ACC112 (cell line): ENCODE results near the gene COG4.

Experiments used
- H2AFZ ChIP-seq: fragments of 200-600 bp; sonication (generic); one replicate; pipeline ENCODE4 v1.6.0; 2017; ENCODE audit warnings: antibody characterized with exemption, low read length; ENCODE audit not compliant: unreplicated experiment
- H3K27ac ChIP-seq: fragments of 200-600 bp; sonication (generic); 2 replicates; pipeline ENCODE4 v1.5.1; 2014; ENCODE audit warnings: low read depth, mild to moderate bottlenecking, antibody characterized with exemption, low read length, moderate library complexity
- H3K27me3 ChIP-seq: fragments of 200-600 bp; sonication (generic); 2 replicates; pipeline ENCODE4 v1.6.1; 2014; ENCODE audit warnings: mild to moderate bottlenecking, antibody characterized with exemption, low read length, moderate library complexity, mixed read lengths; ENCODE audit not compliant: insufficient read depth
- H3K36me3 ChIP-seq: fragments of 200-600 bp; sonication (generic); 2 replicates; pipeline ENCODE4 v1.6.1; 2016; ENCODE audit warnings: mild to moderate bottlenecking, antibody characterized with exemption, low read length, moderate library complexity, mixed read lengths; ENCODE audit not compliant: insufficient read depth
- H3K4me1 ChIP-seq: fragments of 200-600 bp; sonication (generic); one replicate; pipeline ENCODE4 v1.6.1; 2016; ENCODE audit warnings: low read length, mixed read lengths; ENCODE audit not compliant: insufficient read depth, unreplicated experiment, control insufficient read depth
- H3K4me3 ChIP-seq: fragments of 200-600 bp; sonication (generic); 2 replicates; pipeline ENCODE4 v1.5.1; 2014; ENCODE audit warnings: mild to moderate bottlenecking, low read depth, low read length
- H3K79me2 ChIP-seq: fragments of 200-600 bp; sonication (generic); one replicate; pipeline ENCODE4 v1.6.0; 2016; ENCODE audit warnings: low read length; ENCODE audit not compliant: control insufficient read depth, unreplicated experiment, insufficient read depth

COG4 gene

DNA sequence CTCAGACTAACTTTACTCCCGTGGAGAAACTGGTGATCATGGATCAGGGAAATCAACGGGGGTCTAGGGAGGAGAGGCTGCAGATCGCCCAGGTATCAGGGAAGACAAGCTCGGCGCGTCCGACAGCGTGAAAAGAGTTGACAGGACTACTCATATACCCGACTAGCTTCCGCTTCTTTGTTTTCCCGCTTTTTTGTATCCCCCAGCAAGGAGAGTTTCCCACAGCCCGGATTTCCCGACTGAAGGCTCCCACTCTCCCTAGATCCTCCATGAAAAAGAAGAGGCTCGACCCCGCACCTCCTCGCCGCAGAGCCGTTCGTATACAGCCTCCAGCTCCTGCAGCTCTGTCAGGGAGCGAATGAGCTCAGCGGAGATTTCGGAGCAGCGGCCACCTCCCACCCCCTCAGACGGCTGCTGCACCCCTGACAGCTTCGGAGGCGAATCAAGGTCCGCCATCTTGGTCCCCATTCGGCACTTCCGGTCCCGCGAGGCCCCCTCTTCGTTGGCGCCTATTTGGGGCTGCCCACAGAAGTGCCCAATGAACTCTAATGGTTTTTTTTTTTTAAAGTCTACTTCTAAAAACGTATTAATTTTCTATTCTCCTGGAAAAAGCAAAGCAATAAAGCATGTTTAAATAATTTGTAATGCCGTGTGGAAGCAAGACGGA, at the start of gene COG4:
Gene COG4 (minus strand): TSS at position 479 of the 667 bp plus-strand sequence. CDS start 11 bp downstream, at position 468.
- Histone ChIP-seq H3K36me3 (peaks cover 14% of the 10 kb centered on the region; the same call in 1 of the 2 replicates), H3K79me2 (peaks cover 75% of the 10 kb centered on the region), H2AFZ (peak within 1 kb of the TSS; percentile 99), H3K4me1 (peaks cover 32% of the 10 kb centered on the region), H3K27me3 (no peaks in the 10 kb centered on the region), H3K4me3 (peak within 1 kb of the TSS; percentile 99), H3K27ac (peak within 1 kb of the TSS; percentile 92)

DNA sequence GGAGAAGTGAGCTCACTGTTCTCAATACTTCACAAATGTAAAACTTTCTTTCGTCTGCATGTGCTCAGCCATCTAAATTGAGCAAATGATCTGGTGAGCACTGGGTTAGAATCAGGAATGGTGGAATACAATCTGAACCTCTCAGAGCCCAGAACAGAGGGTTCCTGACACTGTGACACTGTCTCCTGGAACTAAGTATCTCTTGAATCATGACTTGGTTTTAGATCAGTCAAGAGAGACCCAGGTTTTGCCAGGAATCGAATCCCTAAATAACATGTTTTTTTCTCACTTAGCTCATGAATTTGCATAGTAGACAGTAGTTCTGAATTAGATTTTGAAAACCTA, 49.5 kb upstream of the COG4 start:
- H3K4me3 ChIP-seq: no peak overlapping the region
- H2AFZ ChIP-seq: no peak overlapping the region
- peaks cover 38% of the 10 kb centered on the region for H3K36me3 ChIP-seq
- peaks cover 5% of the 10 kb centered on the region for H3K79me2 ChIP-seq
- H3K27me3 ChIP-seq: no peaks in the 10 kb centered on the region
- H3K4me1 ChIP-seq: peaks cover 85% of the 10 kb centered on the region
- H3K27ac ChIP-seq: peak overlapping the region; percentile 77

GRCh38 chr16:70572050-70572925, 48.9 kb upstream of the COG4 start:
- Histone ChIP-seq H3K79me2 (peaks cover 5% of the 10 kb centered on the region), H3K27me3 (no peaks in the 10 kb centered on the region), H3K4me1 (peaks cover 79% of the 10 kb centered on the region), H3K4me3 (no peak overlapping the region), H2AFZ (no peak overlapping the region), H3K27ac (peak overlapping the region; percentile 77), H3K36me3 (peaks cover 38% of the 10 kb centered on the region)

- Histone ChIP-seq H3K27me3 (no peaks in the 10 kb centered on the region), H3K4me3 (no peak overlapping the region), H3K79me2 (peaks cover 5% of the 10 kb centered on the region), H3K27ac (peak overlapping the region; percentile 77), H3K36me3 (peaks cover 38% of the 10 kb centered on the region), H3K4me1 (peaks cover 72% of the 10 kb centered on the region), H2AFZ (no peak overlapping the region)
Observed at GRCh38 chr16:70571623-70572022, 48.3 kb upstream of the COG4 start.

DNA sequence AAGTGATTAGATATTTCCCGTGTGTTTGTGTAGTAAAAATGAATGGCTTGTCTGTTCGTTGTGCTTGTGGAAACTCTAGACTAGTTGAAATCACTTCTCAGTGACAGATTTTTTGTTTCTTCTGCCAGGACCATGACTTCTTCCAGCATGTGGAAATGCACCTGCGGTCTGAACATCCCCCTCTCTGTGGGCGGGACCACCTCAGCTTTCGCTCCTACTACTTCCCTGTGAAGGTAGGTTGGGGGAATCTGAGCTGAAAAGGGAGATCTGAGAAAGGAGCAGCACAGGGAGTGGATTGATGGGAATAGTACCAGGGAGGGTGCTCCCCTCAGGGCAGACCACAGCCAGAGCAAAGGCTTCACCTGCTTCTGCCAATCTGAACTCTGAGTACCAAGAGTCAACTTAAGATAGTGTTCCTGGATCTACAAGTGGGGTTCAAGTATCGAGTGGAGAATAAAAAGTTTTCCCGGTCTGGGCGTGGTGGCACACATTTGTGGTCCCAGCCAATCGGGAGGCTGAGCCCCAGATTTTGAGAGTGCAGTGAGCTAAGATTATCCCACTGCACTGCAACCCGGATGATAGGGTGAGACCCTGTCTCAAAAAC, 47.7 kb upstream of the COG4 start:
- H3K27me3 ChIP-seq: no peaks in the 10 kb centered on the region
- peaks cover 67% of the 10 kb centered on the region for H3K4me1 ChIP-seq
- H3K36me3 ChIP-seq: peaks cover 38% of the 10 kb centered on the region
- H3K27ac ChIP-seq: 0 out of 2 replicates have a peak overlapping the region, but pooled peaks have one; percentile 77
- no peak overlapping the region for H2AFZ ChIP-seq
- no peak overlapping the region for H3K4me3 ChIP-seq
- H3K79me2 ChIP-seq: peaks cover 5% of the 10 kb centered on the region

DNA sequence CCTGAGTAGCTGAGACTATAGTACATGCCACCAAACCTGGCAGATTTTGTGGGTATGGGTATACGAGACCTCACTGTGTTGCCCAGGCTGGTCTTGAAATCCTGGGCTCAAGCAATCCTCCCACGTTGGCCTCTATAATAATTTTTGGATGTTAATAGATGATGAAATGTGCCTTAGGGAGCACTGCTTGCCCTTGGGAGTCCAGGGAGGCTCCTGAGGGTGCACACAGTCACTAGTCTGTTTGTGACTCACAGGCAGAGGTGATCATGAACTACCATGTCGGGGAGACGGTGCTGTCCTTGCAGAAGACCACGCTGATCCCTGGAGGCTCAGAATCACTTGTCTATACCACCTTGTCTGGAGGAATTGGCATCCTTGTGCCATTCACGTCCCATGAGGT, 46.4 kb upstream of the COG4 start:
- Histone ChIP-seq H3K4me1 (peaks cover 60% of the 10 kb centered on the region), H3K79me2 (peaks cover 12% of the 10 kb centered on the region), H3K27me3 (no peaks in the 10 kb centered on the region), H3K4me3 (no peak overlapping the region), H2AFZ (no peak overlapping the region), H3K36me3 (peaks cover 45% of the 10 kb centered on the region), H3K27ac (no peak overlapping the region)

GRCh38 chr16:70568601-70569237, 45.4 kb upstream of the COG4 start:
- Histone ChIP-seq H3K79me2 (peaks cover 14% of the 10 kb centered on the region), H3K36me3 (peaks cover 45% of the 10 kb centered on the region), H3K4me3 (no peak overlapping the region), H3K4me1 (peaks cover 60% of the 10 kb centered on the region), H3K27me3 (no peaks in the 10 kb centered on the region), H2AFZ (no peak overlapping the region), H3K27ac (peak overlapping the region; percentile 5; the same call in 1 of the 2 replicates)

DNA sequence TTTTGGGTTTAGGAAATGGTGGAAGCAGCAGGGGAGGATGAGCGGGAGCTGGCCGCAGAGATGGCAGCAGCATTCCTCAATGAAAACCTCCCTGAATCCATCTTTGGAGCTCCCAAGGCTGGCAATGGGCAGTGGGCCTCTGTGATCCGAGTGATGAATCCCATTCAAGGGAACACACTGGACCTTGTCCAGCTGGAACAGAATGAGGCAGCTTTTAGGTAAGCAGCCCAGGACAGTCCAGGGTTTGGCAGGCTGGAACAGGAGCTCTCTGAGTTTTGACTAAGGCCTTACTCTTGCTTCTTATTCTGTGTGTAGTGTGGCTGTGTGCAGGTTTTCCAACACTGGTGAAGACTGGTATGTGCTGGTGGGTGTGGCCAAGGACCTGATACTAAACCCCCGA, 41.7 kb upstream of the COG4 start:
- H3K27me3 ChIP-seq: no peaks in the 10 kb centered on the region
- no peak overlapping the region for H2AFZ ChIP-seq
- H3K4me1 ChIP-seq: peaks cover 45% of the 10 kb centered on the region
- peaks cover 52% of the 10 kb centered on the region for H3K36me3 ChIP-seq
- H3K79me2 ChIP-seq: peaks cover 20% of the 10 kb centered on the region
- peak overlapping the region; percentile 94; the same call in 1 of the 2 replicates for H3K27ac ChIP-seq
- H3K4me3 ChIP-seq: no peak overlapping the region

GRCh38 chr16:70563636-70564035, 40.3 kb upstream of the COG4 start:
- Histone ChIP-seq H2AFZ (no peak overlapping the region), H3K36me3 (peaks cover 48% of the 10 kb centered on the region), H3K4me3 (no peak overlapping the region), H3K4me1 (peaks cover 34% of the 10 kb centered on the region), H3K27me3 (no peaks in the 10 kb centered on the region), H3K79me2 (peaks cover 20% of the 10 kb centered on the region), H3K27ac (peak overlapping the region; percentile 94)

DNA sequence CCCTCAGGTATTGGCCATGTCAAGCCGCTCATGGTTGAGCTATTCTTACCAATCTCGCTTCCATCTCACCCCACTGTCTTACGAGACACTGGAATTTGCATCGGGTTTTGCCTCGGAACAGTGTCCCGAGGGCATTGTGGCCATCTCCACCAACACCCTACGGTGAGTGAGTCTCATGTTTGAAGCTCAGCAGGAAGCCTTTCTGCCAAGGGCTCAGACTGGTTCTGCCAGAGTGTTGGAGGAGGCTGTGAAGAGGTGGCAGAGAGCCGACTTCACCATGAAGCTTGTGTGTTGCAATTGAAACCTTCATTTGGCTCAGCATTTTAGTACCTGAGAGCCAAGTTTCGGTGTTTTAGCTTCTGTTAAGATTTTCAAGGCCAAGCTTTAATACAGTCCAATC, 38.3 kb upstream of the COG4 start:
- Histone ChIP-seq H3K27ac (peak overlapping the region; percentile 94), H3K27me3 (no peaks in the 10 kb centered on the region), H3K4me1 (peaks cover 27% of the 10 kb centered on the region), H3K4me3 (no peak overlapping the region), H3K79me2 (peaks cover 35% of the 10 kb centered on the region), H3K36me3 (peaks cover 59% of the 10 kb centered on the region), H2AFZ (no peak overlapping the region)
